ENCODE results near the gene TTLL8.
"Not testable (repeated sequence)": the region's sequence is repeated elsewhere in the genome, so short reads cannot be mapped to it uniquely, and the experiment has no call there.

TTLL8 gene

GRCh38 chr22:50000587-50001387, 57.3 kb downstream of the TTLL8 start:
- no peak for DNase-seq

- no peak for DNase-seq
These were observed 58.0 kb downstream of the TTLL8 start for GRCh38 chr22:49999946-50000586.

GRCh38 chr22:49999063-49999945, 58.8 kb downstream of the TTLL8 start:
- DNase-seq: no peak

- DNase-seq: no peak
These were observed 59.4 kb downstream of the TTLL8 start for GRCh38 chr22:49998718-49999062.

GRCh38 chr22:49997932-49998717, 60.0 kb downstream of the TTLL8 start:
- peak in 1 of 2 experiments; percentile 21 for DNase-seq

GRCh38 chr22:49997251-49997599, 60.9 kb downstream of the TTLL8 start:
- no peak for DNase-seq

DNA sequence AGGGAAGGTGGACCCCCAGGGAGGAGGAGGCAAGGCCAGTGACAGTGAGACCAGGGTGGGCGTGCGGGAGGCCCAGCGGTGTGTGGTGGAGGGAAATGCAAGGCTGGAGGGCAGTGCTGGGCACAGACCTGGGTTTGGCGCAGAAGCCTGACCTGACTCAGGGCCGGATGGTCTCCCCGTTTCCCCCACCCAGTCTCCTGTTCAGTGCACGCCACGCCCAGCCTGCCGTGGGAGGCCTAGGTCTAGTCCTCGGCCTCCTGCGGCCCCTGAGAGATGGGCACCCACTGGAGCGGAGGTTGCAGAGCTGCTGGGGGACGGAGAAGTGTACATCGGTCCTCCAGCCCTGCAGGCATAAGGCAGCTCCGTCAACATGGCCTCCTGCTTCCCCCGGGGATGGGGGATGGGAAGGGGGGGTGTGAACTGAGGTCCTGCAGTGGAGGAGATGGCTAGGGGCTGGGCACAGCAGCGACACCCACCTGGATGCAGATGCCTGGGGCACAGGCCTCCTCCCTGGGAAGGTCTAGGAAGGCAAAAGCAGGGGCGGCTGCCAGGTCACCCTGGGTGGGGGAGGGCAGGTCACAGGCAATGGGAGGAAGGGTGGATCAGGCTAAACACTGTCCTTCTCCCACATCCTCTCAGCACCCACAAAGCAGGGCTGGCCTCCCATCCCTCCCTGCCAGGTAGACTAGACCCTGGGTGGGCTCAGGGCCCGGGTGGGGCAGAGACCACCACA, 61.4 kb downstream of the TTLL8 start:
- no peak for DNase-seq

GRCh38 chr22:49996119-49996517, 62.0 kb downstream of the TTLL8 start:
- DNase-seq: no peak

DNA sequence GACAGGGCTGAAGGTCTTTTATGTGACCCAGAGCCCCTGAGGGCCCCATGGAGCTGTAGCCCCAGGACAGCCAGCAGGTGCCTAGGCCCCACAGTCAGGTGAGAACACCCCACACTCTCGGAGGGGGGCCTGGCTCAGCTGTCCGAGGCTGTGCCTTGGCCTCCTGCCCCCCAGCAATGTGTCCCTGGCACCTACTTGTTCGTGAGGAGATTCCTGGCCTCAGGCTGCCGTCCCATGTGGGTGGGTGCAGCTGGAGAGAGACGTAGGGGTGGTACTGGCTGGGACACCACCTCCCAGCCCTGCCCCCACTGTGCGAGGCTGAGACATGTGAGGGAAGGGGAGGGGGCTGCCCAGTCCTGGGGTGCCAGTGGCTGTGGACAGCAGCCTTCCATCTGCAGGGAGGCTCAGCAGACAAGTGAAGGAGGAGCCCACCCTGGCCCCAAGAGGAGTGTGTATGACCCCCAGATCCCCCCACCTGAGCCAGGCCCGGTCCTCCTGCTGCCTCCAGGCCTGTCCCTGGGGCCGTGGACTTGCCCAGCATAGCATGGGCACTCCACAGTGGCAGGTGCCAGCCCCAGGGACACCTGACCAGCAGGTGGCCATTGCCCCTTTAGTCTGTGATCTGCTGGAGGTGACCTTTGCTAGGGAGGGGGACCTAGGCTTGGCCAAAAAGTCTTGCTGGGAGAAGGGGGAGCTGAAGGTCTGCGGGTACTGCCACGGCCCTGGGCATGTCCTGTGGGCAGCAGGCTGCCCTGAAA, 62.6 kb downstream of the TTLL8 start:
- DNase-seq: no peak

GRCh38 chr22:49995041-49995360, 63.1 kb downstream of the TTLL8 start:
- DNase-seq: no peak

DNA sequence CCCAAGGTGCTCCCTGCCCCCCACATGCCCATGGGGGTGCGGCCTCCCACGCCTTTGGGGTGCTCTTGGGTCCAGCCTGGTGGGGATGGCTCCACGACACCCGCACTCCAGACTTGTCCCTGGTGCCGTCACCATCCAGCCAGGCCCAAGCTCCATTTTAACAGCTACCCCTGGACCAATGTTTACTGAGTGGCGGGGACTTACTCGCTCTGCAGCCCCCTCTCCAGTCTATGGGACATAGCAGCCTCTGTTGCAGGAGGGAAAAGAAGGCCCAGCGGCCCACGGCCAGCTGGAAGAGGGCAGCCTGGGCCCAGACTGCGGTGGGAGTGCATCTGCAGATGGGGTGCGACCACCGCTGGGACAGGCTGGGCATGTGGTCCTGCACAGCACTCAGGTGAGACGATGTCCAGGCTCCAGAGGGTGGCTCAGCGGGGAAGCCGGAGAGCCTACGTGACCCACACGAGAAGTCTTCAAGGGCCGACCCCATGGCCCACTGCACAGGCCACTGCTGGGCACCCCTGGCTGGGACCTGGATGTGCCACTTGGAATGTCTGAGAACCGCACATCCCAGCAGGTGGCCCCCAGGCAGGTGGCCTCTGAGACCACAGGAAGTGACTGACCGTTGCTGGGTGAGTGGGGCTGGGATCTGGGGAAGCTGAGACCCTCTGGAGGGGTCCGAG, 63.6 kb downstream of the TTLL8 start:
- DNase-seq: no peak

DNA sequence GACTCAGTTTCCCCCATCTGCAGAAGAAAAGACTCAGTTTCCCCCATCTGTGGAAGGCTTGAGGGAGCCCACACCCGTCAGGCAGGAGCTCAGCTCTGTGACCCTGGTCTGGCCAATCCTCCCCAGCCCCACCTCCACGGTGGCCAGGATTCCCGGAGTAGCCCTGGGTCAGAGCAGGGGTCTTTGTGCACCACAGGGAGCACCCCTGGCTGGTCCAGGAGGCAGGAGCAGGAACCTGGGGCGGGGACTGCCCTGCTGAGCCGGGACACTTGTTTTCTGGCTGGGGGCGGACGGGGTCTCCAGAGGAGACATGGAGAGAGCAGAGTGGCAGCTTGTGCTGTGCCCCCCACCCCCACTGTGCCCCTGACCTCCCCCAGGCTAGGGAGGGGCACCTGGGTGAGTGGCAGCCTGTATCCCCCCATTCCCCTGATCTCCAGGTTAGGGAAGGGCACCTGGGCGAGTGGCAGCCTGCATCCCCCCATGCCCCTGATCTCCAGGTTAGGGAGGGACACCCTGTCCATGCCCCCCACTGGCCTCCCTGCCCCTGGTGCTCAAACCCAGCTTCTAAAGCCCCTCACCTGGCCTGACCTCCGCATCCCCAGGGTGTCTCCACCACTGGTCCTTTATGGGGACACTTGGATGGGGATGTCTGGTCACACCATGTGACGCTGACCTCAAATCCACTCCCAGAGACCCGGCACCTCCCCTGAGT, 64.3 kb downstream of the TTLL8 start:
- DNase-seq: no peak

- peak in 1 of 2 experiments; percentile 56 for DNase-seq
These were observed 65.0 kb downstream of the TTLL8 start for GRCh38 chr22:49992921-49993648.

- no peak for DNase-seq
These were observed 66.1 kb downstream of the TTLL8 start for GRCh38 chr22:49991907-49992533.

- no peak for DNase-seq
These were observed 66.9 kb downstream of the TTLL8 start for GRCh38 chr22:49991167-49991566.

- DNase-seq: not testable (repeated sequence)
These were observed 68.3 kb downstream of the TTLL8 start for GRCh38 chr22:49989826-49990225.

GRCh38 chr22:49986325-49986724, 71.8 kb downstream of the TTLL8 start:
- DNase-seq: no peak

DNA sequence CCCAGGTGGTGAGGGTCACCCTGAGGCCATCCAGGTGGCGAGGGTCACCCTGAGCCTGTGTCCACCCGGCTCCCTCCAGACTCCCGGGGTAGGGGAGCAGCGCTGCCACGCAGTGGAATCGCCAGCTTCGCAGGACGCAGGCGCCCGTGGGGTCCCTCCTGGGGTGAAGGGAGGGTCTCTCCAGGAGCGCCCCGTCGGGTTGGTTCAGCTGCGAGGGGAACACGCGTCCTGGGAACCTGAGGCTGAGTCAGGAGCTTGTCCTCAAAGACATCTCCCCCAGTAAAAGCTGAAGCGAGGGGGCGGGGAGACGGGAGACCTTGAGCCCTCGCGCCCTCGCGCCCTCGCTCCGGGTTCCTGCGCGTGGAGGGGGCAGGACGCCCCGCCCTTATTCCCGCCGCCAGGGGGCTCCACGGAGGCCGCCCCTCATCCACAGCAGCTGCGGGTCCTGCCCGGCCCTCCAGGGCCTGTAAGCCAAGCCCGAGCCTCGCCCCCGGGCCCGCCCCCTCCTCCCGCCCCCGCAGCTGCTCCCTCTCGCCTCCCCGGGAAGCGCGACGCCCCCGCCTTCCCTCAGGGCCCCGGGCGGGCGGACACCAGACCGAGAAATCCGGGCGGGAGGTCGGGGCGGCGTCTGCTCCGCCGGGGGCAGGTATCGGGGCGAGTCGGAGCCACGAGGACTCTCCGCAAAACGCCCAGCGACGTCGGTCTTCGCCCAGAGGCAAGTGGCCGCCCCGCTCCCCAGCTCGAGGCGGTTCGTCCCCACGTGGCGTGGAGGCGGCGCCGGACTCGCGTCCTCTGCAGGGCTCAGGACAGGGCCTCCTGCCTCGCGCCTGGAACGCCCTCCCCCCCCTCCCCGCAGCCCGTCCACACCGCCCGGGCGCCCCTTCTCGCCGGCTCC, 74.7 kb downstream of the TTLL8 start:
- DNase-seq: peak in 1 of 2 experiments; percentile 47
